GM12878 (cell line): ENCODE measurements around the gene TMEM50B. TPM values are rescaled to one million over a fixed set of nuclear protein-coding genes. Genes with fewer than 3 reads are reported as not detected.

Experiments used
- ATAC-seq: fragments of 200-7000 bp; cut with Tn5 transposase; 3 replicates; pipeline ENCODE4 v1.9.1; 2020; ENCODE audit warnings: mild to moderate bottlenecking, moderate library complexity
- BruUV-seq: library from RNA; stranded (reverse); fragments of 400-500 nt; replicated peaks from 2 replicates; lab custom pipeline; 2021; lab: Mats Ljungman, UMichigan
- CTCF ChIA-PET: fragments of 300-600 bp; sonication (Branson Sonifier 250); formaldehyde crosslinking; extraction: SDS; loops from one replicate; lab custom pipeline; 2021; ENCODE audit warnings: inconsistent platforms; lab: Yijun Ruan, JAX
- POLR2A ChIA-PET: fragments of 350-600 bp; formaldehyde crosslinking; extraction: SDS; loops from one replicate; lab custom pipeline; 2021; ENCODE audit warnings: inconsistent platforms; lab: Charles Lee
- RAD21 ChIA-PET: fragments of 300-600 bp; sonication (Branson Sonifier 250); formaldehyde crosslinking; loops from one replicate; lab custom pipeline; 2023; ENCODE audit warnings: antibody characterized with exemption; ENCODE audit not compliant: unreplicated experiment; lab: Charles Lee
- SMC1A ChIA-PET: fragments of 300-600 bp; sonication (Branson Sonifier 250); formaldehyde crosslinking; loops from one replicate; lab custom pipeline; 2023; ENCODE audit not compliant: unreplicated experiment, uncharacterized antibody; lab: Charles Lee
- DNase-seq: peaks from one replicate; pipeline ENCODE4 v3.0.0-alpha.2; 2011; ENCODE audit warnings: low read depth, low spot score
- FAIRE-seq: peaks from 3 replicates; lab custom pipeline; 2011; peaks lifted over from hg19 to GRCh38; lab: Jason Lieb, UNC
- H2AFZ ChIP-seq: 2 replicates; pipeline ENCODE4 v1.6.0; 2011; ENCODE audit warnings: low read depth, low read length, control low read depth; ENCODE audit not compliant: control insufficient read depth
- H3K27ac ChIP-seq: 2 replicates; pipeline ENCODE4 v1.5.1; 2011; ENCODE audit warnings: control low read depth; ENCODE audit not compliant: control insufficient read depth, insufficient read depth
- H3K27me3 ChIP-seq, 2 experiments: replicated peaks in 1 of 2; 2 replicates each; pipeline versions ENCODE4 v1.6.0 to v1.6.1; 2011; ENCODE audit warnings: low read length in 1 of 2; ENCODE audit not compliant: control insufficient read depth in 2 of 2, insufficient read depth in 2 of 2
- H3K36me3 ChIP-seq, 2 experiments: 2 replicates each; pipeline ENCODE4 v1.5.1; 2011; ENCODE audit warnings: low read length in 1 of 2; ENCODE audit not compliant: control insufficient read depth in 2 of 2, insufficient read depth in 2 of 2
- H3K4me1 ChIP-seq: 2 replicates; pipeline ENCODE4 v1.6.1; 2011; ENCODE audit warnings: mild to moderate bottlenecking, low read length, moderate library complexity, mixed read lengths; ENCODE audit not compliant: control insufficient read depth, insufficient read depth
- H3K4me2 ChIP-seq: 2 replicates; pipeline ENCODE4 v1.6.0; 2011; ENCODE audit warnings: control low read depth; ENCODE audit not compliant: control insufficient read depth, insufficient read depth
- H3K4me3 ChIP-seq: fragments of 200-600 bp; sonication (generic); 2 replicates; pipeline ENCODE4 v1.5.1; 2016
- H3K79me2 ChIP-seq: 2 replicates; pipeline ENCODE4 v1.6.0; 2011; ENCODE audit warnings: low read length; ENCODE audit not compliant: control insufficient read depth, insufficient read depth
- H3K9ac ChIP-seq: 2 replicates; pipeline ENCODE4 v1.8.0; 2011; ENCODE audit warnings: low read length, control low read depth, mixed read lengths; ENCODE audit not compliant: control insufficient read depth, insufficient read depth
- H3K9me3 ChIP-seq: replicated peaks from 3 replicates; pipeline ENCODE4 v1.5.1; 2011; ENCODE audit warnings: mild to moderate bottlenecking, low read length; ENCODE audit not compliant: control insufficient read depth, insufficient read depth
- H4K20me1 ChIP-seq: 2 replicates; pipeline ENCODE4 v1.6.0; 2011; ENCODE audit not compliant: control insufficient read depth, insufficient read depth
- BCLAF1 ChIP-seq: fragments of 450-650 bp; IDR thresholded peaks from 2 replicates; pipeline ENCODE4 v1.6.1; 2017; ENCODE audit warnings: antibody characterized with exemption, mild to moderate bottlenecking, moderate library complexity
- CREM ChIP-seq: IDR thresholded peaks from 2 replicates; pipeline ENCODE4 v1.6.1; 2014; ENCODE audit warnings: antibody characterized with exemption, low read depth
- CTCF ChIP-seq, 3 experiments: IDR thresholded peaks in 2 of 3; conservative IDR thresholded peaks in 1 of 3; 2 replicates each; pipeline ENCODE4 v1.5.1; 2011; ENCODE audit warnings: low read depth in 3 of 3, low read length in 3 of 3, mild to moderate bottlenecking in 3 of 3, control low read depth in 2 of 3, moderate library complexity in 2 of 3, inconsistent platforms in 1 of 3, mixed read lengths in 1 of 3; ENCODE audit not compliant: control insufficient read depth in 2 of 3, insufficient read depth in 1 of 3; ENCODE audit errors: extremely low read depth in 1 of 3
- FOS ChIP-seq: IDR thresholded peaks from 3 replicates; pipeline ENCODE4 v1.6.1; 2011; ENCODE audit warnings: borderline replicate concordance; ENCODE audit not compliant: insufficient read length; ENCODE audit errors: extremely low read depth
- MLLT1 ChIP-seq: fragments of 450-650 bp; IDR thresholded peaks from 2 replicates; pipeline ENCODE4 v1.6.1; 2016; ENCODE audit warnings: mild to moderate bottlenecking
- NFIC ChIP-seq: IDR thresholded peaks from 2 replicates; pipeline ENCODE4 v1.6.1; 2012; ENCODE audit warnings: low read depth, mild to moderate bottlenecking, inconsistent platforms, low read length, moderate library complexity
- NFYB ChIP-seq: IDR thresholded peaks from 2 replicates; pipeline ENCODE4 v1.6.1; 2011; ENCODE audit warnings: low read depth, mild to moderate bottlenecking, low read length, improper control_type of control experiment, moderate library complexity; ENCODE audit not compliant: insufficient read depth
- NR2C2 ChIP-seq: IDR thresholded peaks from 2 replicates; pipeline ENCODE4 v1.6.1; 2011; ENCODE audit warnings: borderline replicate concordance, low read depth; ENCODE audit not compliant: control insufficient read depth, insufficient read length
- PAX5 ChIP-seq: IDR thresholded peaks from 2 replicates; pipeline ENCODE4 v1.6.1; 2011; ENCODE audit warnings: low read depth, low read length, borderline replicate concordance
- RELA ChIP-seq: fragments of 450-650 bp; IDR thresholded peaks from 2 replicates; pipeline ENCODE4 v1.8.0; 2014; ENCODE audit warnings: borderline replicate concordance; ENCODE audit not compliant: partially characterized antibody
- SMAD1 ChIP-seq: fragments of 450-650 bp; IDR thresholded peaks from 2 replicates; pipeline ENCODE4 v1.6.1; 2018; ENCODE audit warnings: mild to moderate bottlenecking, low read depth; ENCODE audit not compliant: partially characterized antibody
- SREBF2 ChIP-seq: IDR thresholded peaks from 2 replicates; pipeline ENCODE4 v1.6.1; 2012; ENCODE audit warnings: mild to moderate bottlenecking, low read length
- TAF1 ChIP-seq: IDR thresholded peaks from 2 replicates; pipeline ENCODE4 v1.6.1; 2011; ENCODE audit warnings: mild to moderate bottlenecking, low read depth, low read length, borderline replicate concordance
- TCF12 ChIP-seq: IDR thresholded peaks from 2 replicates; pipeline ENCODE4 v1.6.1; 2011; ENCODE audit warnings: low read depth, mild to moderate bottlenecking, low read length
- USF1 ChIP-seq: IDR thresholded peaks from 2 replicates; pipeline ENCODE4 v1.6.1; 2011; ENCODE audit warnings: borderline replicate concordance, low read depth, mild to moderate bottlenecking, moderate library complexity, mixed read lengths, low read length; ENCODE audit not compliant: insufficient read depth; ENCODE audit errors: extremely low read length
- WGBS: methylation state at CpG from one replicate; pipeline ENCODE4 v1.1.6; 2016; ENCODE audit warnings: low lambda C conversion rate; ENCODE audit not compliant: insufficient replicate concordance, insufficient coverage; ENCODE audit errors: missing lambda C conversion rate; 5-methylcytosine and 5-hydroxymethylcytosine counted together
- in situ Hi-C: fragments of 300-500 bp; cut with MboI; formaldehyde crosslinking; loops from 9 replicates; pipeline ENCODE4 v1.14.3; 2018; ENCODE audit warnings: mixed read lengths
- intact Hi-C: fragments of 100-400 bp; cut with micrococcal nuclease; formaldehyde crosslinking; loops from one replicate; pipeline ENCODE4 v1.14.2; 2022; ENCODE audit not compliant: unreplicated experiment
- polyA plus RNA-seq, 11 experiments: library from polyadenylated mRNA; depleted of rRNA in 4 of 11; unstranded in 6 of 11; stranded (reverse) in 5 of 11; fragments of >200 nt; fragmentation: Nextera tagmentation in 4 of 11; fragmentation: Illumina TruSeq in 1 of 11; extraction: Ambion mirVana in 4 of 11; extraction: Trizol in 1 of 11; gene quantifications; 1 replicate in 1 of 11; 2 replicates in 10 of 11; pipeline versions ENCODE4 v1.2.1 to v1.2.3, GENCODE V29; 2011 to 2016; ENCODE audit warnings: inconsistent platforms in 2 of 11, missing spikeins in 2 of 11, low read depth in 1 of 11
- total RNA-seq, 4 experiments: library from RNA; depleted of rRNA in 3 of 4; stranded (reverse); fragments of >200 nt in 3 of 4; fragmentation: Illumina TruSeq in 1 of 4; extraction: Trizol in 1 of 4; gene quantifications; 2 replicates each; pipeline versions ENCODE4 v1.2.1 to v1.2.3, GENCODE V29; 2013 to 2021

The TMEM50B gene
- total and polyA plus RNA-seq, 10 of the 15 experiments (the other 5 are each of a cell fraction or from before 2014, with no cell fraction given) = 12.1 to 42.1 (median 18.2) TPM

GRCh38 chr21:33444499-33444898 is 35.3 kb downstream of the TMEM50B start:
- no TSS peak for BruUV-seq
- intact Hi-C loops (loop anchor here (10.0 kb wide), 2 partner anchors 500 to 610 kb away; no protein-coding TSS in a partner anchor), in situ Hi-C loops (loop anchor here (5.0 to 10.0 kb wide), 3 partner anchors 242 to 612 kb away; no protein-coding TSS in a partner anchor)
- ChIA-PET CTCF (interaction anchor here (0.6 to 12.7 kb wide), 51 partner anchors 7 to 612 kb away, joined by 3 to 319 read pairs (median 5); partner anchors contain the start of genes IFNAR1 and IL10RB), POLR2A (interaction anchor here (0.6 to 1.7 kb wide), 11 partner anchors 10 to 681 kb away, joined by 4 to 14 read pairs (median 5); no protein-coding TSS in a partner anchor), RAD21 (interaction anchor here (0.6 to 8.5 kb wide), 35 partner anchors 10 to 664 kb away, joined by 3 to 148 read pairs (median 6); partner anchors contain the start of genes DNAJC28, IFNAR1 and TMEM50B), SMC1A (interaction anchor here (0.7 to 9.6 kb wide), 49 partner anchors 10 to 777 kb away, joined by 3 to 133 read pairs (median 6); partner anchors contain the start of genes IFNAR1 and IL10RB)
- H3K4me1 ChIP-seq = peaks cover 19% of the 10 kb centered on the region
- no peak overlapping the region for H2AFZ ChIP-seq
- WGBS = 52% methylated on average over 2 of the region's 2 CpGs
- H3K9me3 ChIP-seq = no peaks in the 10 kb centered on the region
- H3K36me3 ChIP-seq = peaks cover 0 to 4% of the 10 kb centered on the region in 2 experiments; a peak in 1 of 4 replicates
- H4K20me1 ChIP-seq = no peaks in the 10 kb centered on the region
- H3K4me3 ChIP-seq = no peak overlapping the region
- H3K9ac ChIP-seq = no peak overlapping the region
- H3K79me2 ChIP-seq = no peaks in the 10 kb centered on the region
- DNase-seq (no peak), ATAC-seq (no peak), FAIRE-seq (no peak)
- H3K27ac ChIP-seq = no peak overlapping the region
- H3K4me2 ChIP-seq = no peak overlapping the region
- H3K27me3 ChIP-seq = no peaks in the 10 kb centered on the region
- TF ChIP-seq SREBF2 (no peak), PAX5 (no peak), NFIC (no peak), BCLAF1 (no peak), USF1 (no peak), MLLT1 (no peak), TAF1 (no peak), CREM (no peak), SMAD1 (no peak), NFYB (no peak), NR2C2 (no peak), TCF12 (no peak), CTCF (IDR thresholded peaks at IDR 0.05 in 2 of 3, conservative IDR thresholded peaks at IDR 0.05 in 1 of 3; ENCODE audit: control insufficient read depth in 2 of 3, extremely low read depth in 1 of 3, insufficient read depth in 1 of 3, low read depth in 3 of 3, low read length in 3 of 3) (no peak), FOS (no peak), RELA (no peak)
